ENCODE data around the gene MFSD6L.

Gene MFSD6L

GRCh38 chr17:8791248-8791909, 7.8 kb downstream of the MFSD6L start:
- DNase-seq = no peak

DNA sequence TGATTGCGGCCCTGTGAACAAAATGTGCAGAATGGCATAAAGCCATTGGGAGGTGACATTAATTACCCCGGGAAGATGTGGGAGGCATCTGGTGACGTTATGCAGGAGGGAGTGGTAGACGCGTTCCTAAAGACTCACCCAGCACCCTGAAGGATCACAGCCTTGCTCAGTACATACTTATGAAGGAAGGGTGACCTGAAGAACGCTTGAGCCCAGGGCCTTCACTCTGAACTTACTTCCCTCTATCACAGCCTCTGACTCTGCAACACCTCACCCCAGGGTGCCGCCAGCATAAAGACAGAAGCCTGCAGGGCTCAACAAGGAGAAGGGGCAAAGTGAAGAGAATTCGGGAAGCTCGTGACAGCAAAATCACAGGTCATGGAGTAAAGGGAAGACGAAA, 9.4 kb downstream of the MFSD6L start:
- DNase-seq = no peak

DNA sequence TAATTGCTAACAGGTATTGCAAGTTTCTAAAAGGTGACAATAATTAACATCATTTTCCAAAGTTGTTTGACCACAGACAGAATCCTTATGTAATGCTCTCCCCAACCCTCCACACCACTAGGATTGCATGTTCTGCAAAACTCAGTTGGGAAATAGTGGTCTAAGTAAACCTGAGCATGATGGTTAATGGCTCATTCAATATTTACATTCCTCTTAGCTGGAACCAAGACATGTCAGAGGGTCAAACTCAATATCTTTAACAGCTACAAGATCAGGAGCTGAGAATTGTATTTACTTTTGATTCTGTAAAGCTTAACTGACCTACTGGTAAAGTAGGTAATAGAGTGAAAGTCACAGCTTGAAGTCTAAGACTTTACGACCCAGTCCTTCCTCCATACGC, 10.2 kb downstream of the MFSD6L start:
- DNase-seq = no peak

DNA sequence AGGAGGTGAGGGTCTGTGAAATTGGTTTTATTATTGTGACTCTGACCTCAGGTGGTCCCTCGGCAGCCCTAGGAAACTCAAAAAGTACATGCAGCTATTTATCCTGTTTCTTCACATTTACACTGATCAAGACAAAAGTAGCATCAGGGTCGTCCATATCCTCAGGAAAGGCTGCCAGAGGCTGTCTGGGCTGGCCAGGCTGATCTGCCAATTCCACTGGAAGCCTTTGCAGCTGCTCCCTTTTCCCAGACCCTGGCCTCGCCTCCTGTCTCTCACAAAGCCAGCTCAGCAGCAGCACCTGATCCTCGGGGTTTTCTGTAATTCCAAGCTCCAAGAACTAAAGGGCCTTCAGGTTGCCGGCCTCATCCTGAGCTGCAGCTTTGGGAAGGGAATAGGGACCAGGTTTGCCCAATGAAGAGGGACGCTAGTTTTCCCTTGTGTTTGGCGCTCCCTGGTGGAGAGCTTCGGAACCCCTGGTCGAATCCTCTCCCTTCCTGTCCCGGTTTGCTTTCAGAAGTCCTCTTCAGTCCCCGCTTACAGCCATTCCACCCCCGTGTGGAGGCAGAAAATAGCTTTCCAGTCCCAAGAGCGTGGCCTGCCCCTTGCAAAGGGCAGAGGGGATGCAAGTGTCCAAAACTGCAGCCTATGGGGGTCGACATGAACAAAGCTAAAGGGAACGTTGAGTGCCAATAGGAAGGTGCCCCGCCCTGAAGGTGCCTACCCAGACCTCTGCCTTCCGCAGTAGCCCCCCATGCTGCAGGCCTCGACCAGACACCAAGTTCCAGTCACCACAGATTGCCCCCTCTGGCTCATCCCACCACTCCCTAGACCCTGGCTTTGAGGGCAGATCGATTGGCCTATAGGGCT, 13.4 kb downstream of the MFSD6L start:
- DNase-seq = no peak

GRCh38 chr17:8782176-8782575, 17.0 kb downstream of the MFSD6L start:
- no peak for DNase-seq

DNA sequence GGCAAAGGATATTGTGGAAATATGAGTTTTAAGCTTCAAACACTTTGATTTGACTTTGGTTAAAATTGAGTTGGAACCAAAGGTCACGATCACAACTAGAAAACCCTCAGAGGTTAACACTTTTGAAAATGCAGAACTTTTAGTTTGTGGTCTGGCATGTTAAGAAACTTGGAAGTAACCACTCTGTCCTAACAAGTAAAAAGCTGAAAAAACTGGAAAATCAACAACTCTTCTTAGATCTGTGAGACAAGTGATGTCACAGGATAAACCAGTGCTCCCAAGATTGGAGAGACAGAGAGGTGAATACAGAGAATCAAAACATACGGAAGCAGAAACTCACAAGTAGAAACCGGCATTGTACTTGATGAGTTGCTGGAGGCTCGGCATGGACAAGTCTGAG, 17.4 kb downstream of the MFSD6L start:
- no peak for DNase-seq

- DNase-seq = no peak
These were observed 22.3 kb downstream of the MFSD6L start for GRCh38 chr17:8776881-8777280.

- no peak for DNase-seq
These were observed 22.9 kb downstream of the MFSD6L start for GRCh38 chr17:8776248-8776647.

GRCh38 chr17:8766731-8767130, 32.4 kb downstream of the MFSD6L start:
- DNase-seq = no peak

- DNase-seq = no peak
These were observed 37.2 kb downstream of the MFSD6L start for GRCh38 chr17:8762012-8762411.

DNA sequence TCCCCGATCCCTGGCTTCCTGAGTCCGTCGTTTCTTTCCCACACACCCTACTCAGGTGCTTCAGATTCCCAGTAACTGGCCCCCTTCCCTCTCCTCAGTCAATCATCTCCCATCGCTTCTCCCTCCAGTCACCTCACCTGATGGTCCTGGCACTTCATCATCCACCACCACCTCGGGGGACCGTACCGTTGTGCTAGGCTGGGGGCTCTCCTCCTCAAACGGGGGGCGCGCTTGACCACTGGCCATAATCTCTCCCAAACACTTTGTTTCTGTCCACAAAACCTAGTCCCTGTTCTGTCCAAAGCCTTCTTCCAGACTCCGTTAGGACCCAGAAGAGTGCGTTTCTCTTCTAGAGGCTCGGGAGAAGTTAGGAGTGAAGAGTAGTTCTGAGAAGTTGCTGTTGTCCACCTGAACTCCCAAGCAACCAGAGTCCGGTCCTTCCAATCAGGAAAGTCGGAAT, 41.0 kb downstream of the MFSD6L start, which contains the start of gene SPDYE4:
TSS of gene SPDYE4 (minus strand) at position 410 of the 460 bp plus-strand sequence. CDS start at position 246, 164 bp downstream.
- no peak for DNase-seq

- no peak for DNase-seq
These were observed 42.0 kb downstream of the MFSD6L start for GRCh38 chr17:8757189-8757588.

DNA sequence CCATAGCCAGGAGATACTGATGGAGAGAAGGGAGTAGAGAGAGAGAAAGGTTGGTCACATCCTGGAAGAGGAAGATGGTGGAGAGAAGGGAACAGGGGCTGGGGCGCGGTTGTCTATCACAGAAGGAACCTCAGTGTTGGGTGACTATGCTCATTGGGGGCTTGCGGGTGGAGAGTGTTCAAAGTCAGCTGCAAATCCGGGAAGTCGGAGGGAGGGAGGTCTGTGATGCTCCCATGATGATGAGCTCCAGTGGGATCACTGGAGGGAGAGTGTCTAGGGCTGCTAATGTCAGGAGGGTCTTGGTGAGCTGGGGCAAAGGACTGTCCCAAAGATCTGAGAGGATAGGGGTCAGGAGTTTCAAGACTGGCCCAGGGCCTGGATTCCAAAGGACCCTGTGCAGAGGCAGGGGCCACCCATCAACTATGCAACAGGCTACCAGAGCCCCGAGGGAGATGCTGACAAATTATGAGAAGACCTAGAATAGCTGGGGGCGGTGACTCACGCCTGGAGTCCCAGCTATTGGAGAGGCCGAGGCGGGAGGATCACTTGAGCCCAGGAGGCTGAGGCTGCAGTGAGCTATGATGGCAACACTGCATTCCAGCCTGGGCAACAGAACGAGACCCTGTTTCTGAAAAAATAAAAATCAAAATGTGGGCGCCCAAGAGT, 43.4 kb downstream of the MFSD6L start:
- DNase-seq = no peak

DNA sequence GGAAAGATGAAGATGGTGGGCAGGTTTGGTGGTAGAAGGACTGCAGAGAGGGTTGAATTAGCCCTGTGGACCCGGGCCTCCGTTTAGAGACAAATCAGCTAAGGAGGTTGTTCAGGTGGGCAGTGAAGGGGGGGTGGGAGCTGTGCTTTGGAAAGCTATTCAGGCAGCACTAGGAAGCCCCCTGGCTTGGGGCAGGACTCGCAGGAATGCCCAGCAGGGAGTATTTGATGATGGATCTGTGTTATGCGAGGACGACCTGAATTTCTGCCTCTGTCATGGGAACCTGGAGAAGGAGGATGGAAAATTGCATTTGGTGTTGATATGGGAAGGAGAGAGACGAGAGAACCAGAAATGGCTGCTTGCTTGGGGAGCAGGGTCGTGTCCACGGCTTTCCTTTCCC, 44.3 kb downstream of the MFSD6L start:
- no peak for DNase-seq

- no peak for DNase-seq
These were observed 45.2 kb downstream of the MFSD6L start for GRCh38 chr17:8753976-8754440.

GRCh38 chr17:8753136-8753975, 45.8 kb downstream of the MFSD6L start:
- no peak for DNase-seq

- DNase-seq = no peak
These were observed 49.5 kb downstream of the MFSD6L start for GRCh38 chr17:8749616-8750015.

GRCh38 chr17:8747742-8748141, 51.4 kb downstream of the MFSD6L start:
- DNase-seq = no peak
